Keratinocyte (primary cell): ENCODE data around the gene NAXE. TPM values are rescaled to one million over a fixed set of nuclear protein-coding genes. Genes with fewer than 3 reads are reported as not detected.

ENCODE experiments used
- DNase-seq: peaks from one replicate; pipeline ENCODE4 v3.0.0-alpha.2; 2011; ENCODE audit warnings: low read depth, missing footprints, low spot score
- FAIRE-seq: peaks from 2 replicates; lab custom pipeline; 2011; peaks lifted over from hg19 to GRCh38; lab: Jason Lieb, UNC
- H2AFZ ChIP-seq: 2 replicates; pipeline ENCODE4 v1.6.0; 2012; ENCODE audit warnings: low read length, control low read depth, inconsistent platforms; ENCODE audit not compliant: control insufficient read depth
- H3K27ac ChIP-seq: 2 replicates; pipeline ENCODE4 v1.5.1; 2011; ENCODE audit warnings: low read length; ENCODE audit not compliant: control insufficient read depth, insufficient read depth
- H3K27me3 ChIP-seq: 3 replicates; pipeline ENCODE4 v1.6.0; 2011; ENCODE audit warnings: low read length; ENCODE audit not compliant: control insufficient read depth, insufficient read depth; ENCODE audit errors: extremely low read depth
- H3K36me3 ChIP-seq, 2 experiments: 2 replicates in 1 of 2; 3 replicates in 1 of 2; pipeline ENCODE4 v1.5.1; 2011; ENCODE audit warnings: low read length in 2 of 2, mild to moderate bottlenecking in 1 of 2; ENCODE audit not compliant: control insufficient read depth in 2 of 2, insufficient read depth in 2 of 2; ENCODE audit errors: extremely low read depth in 1 of 2
- H3K4me1 ChIP-seq: 3 replicates; pipeline ENCODE4 v1.5.1; 2011; ENCODE audit warnings: low read length; ENCODE audit not compliant: control insufficient read depth, insufficient read depth; ENCODE audit errors: extremely low read depth
- H3K4me2 ChIP-seq: 3 replicates; pipeline ENCODE4 v1.6.0; 2011; ENCODE audit warnings: low read depth, low read length; ENCODE audit not compliant: control insufficient read depth, insufficient read depth; ENCODE audit errors: extremely low read depth
- H3K4me3 ChIP-seq, 3 experiments: fragments of 200-600 bp in 1 of 3; sonication (generic) in 1 of 3; 2 replicates in 2 of 3; 3 replicates in 1 of 3; pipeline ENCODE4 v1.5.1; 2011 to 2016; ENCODE audit warnings: low read length in 3 of 3, mild to moderate bottlenecking in 3 of 3, control low read depth in 2 of 3, inconsistent platforms in 1 of 3, low read depth in 1 of 3, mixed read lengths in 1 of 3, mixed run types in 1 of 3, moderate library complexity in 1 of 3; ENCODE audit not compliant: control insufficient read depth in 2 of 3, insufficient read depth in 2 of 3; ENCODE audit errors: extremely low read depth in 1 of 3
- H3K79me2 ChIP-seq: 2 replicates; pipeline ENCODE4 v1.6.0; 2012; ENCODE audit warnings: low read length; ENCODE audit not compliant: control insufficient read depth, insufficient read depth
- H3K9ac ChIP-seq: 3 replicates; pipeline ENCODE4 v1.6.0; 2011; ENCODE audit warnings: low read length; ENCODE audit not compliant: control insufficient read depth, insufficient read depth; ENCODE audit errors: extremely low read depth
- H3K9me1 ChIP-seq: 3 replicates; pipeline ENCODE4 v1.6.0; 2011; ENCODE audit warnings: low read length; ENCODE audit not compliant: control insufficient read depth, insufficient read depth; ENCODE audit errors: extremely low read depth
- H3K9me3 ChIP-seq: 2 replicates; pipeline ENCODE4 v1.5.1; 2012; ENCODE audit warnings: low read depth, low read length; ENCODE audit not compliant: control insufficient read depth
- H4K20me1 ChIP-seq: 3 replicates; pipeline ENCODE4 v1.6.0; 2011; ENCODE audit warnings: low read length; ENCODE audit not compliant: control insufficient read depth, insufficient read depth; ENCODE audit errors: extremely low read depth
- EZH2 ChIP-seq: IDR thresholded peaks from one replicate; pipeline ENCODE4 v1.6.1; 2012; ENCODE audit warnings: inconsistent platforms, mild to moderate bottlenecking, low read length, moderate library complexity
- dilution Hi-C: fragments of 300-500 bp; cut with MboI; formaldehyde crosslinking; loops from one replicate; pipeline ENCODE4 v1.7.0; 2020; ENCODE audit warnings: low sequenced_read_pairs; ENCODE audit not compliant: extremely low pct_ligation_motif_present
- polyA plus RNA-seq, 5 experiments: library from polyadenylated mRNA; depleted of rRNA in 3 of 5; stranded (reverse) in 3 of 5; stranded (forward) in 1 of 5; unstranded in 1 of 5; fragments of >200 nt; gene quantifications; 1 replicate in 1 of 5; 2 replicates in 3 of 5; 3 replicates in 1 of 5; pipeline versions ENCODE4 v1.2.1 to v1.2.3, GENCODE V29; 2011 to 2012; ENCODE audit warnings: missing spikeins in 2 of 5, low read depth in 1 of 5, low replicate concordance in 1 of 5
- TF ChIP-seq, protein P1 (sequence below), 3 experiments: IDR thresholded peaks in 1 of 3; conservative IDR thresholded peaks in 1 of 3; optimal IDR thresholded peaks in 1 of 3; 2 replicates in 2 of 3; 3 replicates in 1 of 3; pipeline versions ENCODE3 to v1.5.1; 2011; ENCODE audit warnings: low read length in 3 of 3, mild to moderate bottlenecking in 3 of 3, moderate library complexity in 2 of 3, control low read depth in 1 of 3, inconsistent platforms in 1 of 3; ENCODE audit not compliant: insufficient read depth in 2 of 3; ENCODE audit errors: extremely low read depth in 1 of 3

Gene NAXE
- polyA plus RNA-seq, 1 donor (not counting 4 experiments of a cell fraction or from before 2014, with no cell fraction given): 74.7 TPM

- Histone ChIP-seq H3K4me2 (no peak overlapping the region), H3K27me3 (peaks cover 21% of the 10 kb centered on the region), H3K9me3 (no peaks in the 10 kb centered on the region), H3K9me1 (no peaks in the 10 kb centered on the region), H3K4me1 (no peaks in the 10 kb centered on the region), H4K20me1 (no peaks in the 10 kb centered on the region), H3K79me2 (no peaks in the 10 kb centered on the region), H3K9ac (no peak overlapping the region), H3K36me3 (no peaks in the 10 kb centered on the region), H2AFZ (no peak overlapping the region), H3K27ac (no peak overlapping the region), H3K4me3 (no peak overlapping the region)
- TF ChIP-seq, protein P1, sequence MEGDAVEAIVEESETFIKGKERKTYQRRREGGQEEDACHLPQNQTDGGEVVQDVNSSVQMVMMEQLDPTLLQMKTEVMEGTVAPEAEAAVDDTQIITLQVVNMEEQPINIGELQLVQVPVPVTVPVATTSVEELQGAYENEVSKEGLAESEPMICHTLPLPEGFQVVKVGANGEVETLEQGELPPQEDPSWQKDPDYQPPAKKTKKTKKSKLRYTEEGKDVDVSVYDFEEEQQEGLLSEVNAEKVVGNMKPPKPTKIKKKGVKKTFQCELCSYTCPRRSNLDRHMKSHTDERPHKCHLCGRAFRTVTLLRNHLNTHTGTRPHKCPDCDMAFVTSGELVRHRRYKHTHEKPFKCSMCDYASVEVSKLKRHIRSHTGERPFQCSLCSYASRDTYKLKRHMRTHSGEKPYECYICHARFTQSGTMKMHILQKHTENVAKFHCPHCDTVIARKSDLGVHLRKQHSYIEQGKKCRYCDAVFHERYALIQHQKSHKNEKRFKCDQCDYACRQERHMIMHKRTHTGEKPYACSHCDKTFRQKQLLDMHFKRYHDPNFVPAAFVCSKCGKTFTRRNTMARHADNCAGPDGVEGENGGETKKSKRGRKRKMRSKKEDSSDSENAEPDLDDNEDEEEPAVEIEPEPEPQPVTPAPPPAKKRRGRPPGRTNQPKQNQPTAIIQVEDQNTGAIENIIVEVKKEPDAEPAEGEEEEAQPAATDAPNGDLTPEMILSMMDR (optimal IDR thresholded peaks at IDR 0.05 in 1 of 3, IDR thresholded peaks at IDR 0.05 in 1 of 3, conservative IDR thresholded peaks at IDR 0.05 in 1 of 3; ENCODE audit: extremely low read depth in 1 of 3, insufficient read depth in 2 of 3, low read length in 3 of 3): no peak
- TF ChIP-seq EZH2: no peak
- dilution Hi-C loops: no loop called here
- DNase-seq: no peak
- no peak for FAIRE-seq
These were observed 24.9 kb downstream of the NAXE start for GRCh38 chr1:156616463-156616862.

DNA sequence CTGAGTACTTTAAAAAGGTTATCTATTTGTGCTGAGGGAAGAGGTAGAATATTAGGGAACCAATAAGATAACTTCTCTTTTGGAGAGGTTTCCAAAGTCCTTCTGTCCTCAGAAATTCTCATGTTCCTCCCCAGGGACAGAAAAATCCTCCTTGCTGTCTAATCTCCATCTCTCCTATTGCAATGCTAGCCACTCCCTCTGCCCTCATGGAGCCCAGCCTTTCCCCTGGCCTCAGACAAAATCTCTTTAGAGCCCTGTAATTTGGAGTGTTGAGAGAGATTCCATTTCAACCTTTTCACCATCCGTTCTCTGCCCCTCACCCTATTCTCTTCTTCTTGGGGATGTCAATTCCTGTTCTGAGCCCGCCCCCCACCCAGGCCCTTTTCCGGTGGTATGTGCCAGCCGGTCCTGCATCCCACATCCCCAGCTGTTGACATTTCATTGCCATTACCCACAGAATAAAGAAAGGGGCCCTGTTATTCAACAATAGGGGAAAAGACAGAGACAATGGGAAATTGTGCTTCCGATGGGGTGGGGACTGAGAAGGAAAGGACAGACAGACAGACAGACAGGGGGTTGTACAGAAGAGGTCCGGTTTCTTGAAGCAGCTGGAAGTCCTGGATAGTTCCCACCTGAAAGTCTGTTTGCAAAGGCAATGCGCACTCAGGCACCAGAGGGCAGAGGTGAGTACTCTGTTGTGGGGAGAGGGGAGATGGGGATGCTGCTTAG is 27.4 kb downstream of the NAXE start, which contains the start of gene HAPLN2:
HAPLN2 (plus strand) TSS at position 563 of the 729 bp plus-strand sequence. CDS start 4,076 bp downstream, outside the sequence.
- no peaks in the 10 kb centered on the region for H3K4me1 ChIP-seq
- no peaks in the 10 kb centered on the region for H3K9me1 ChIP-seq
- no peak within 1 kb of the TSS for H3K9ac ChIP-seq
- no peak within 1 kb of the TSS for H3K27ac ChIP-seq
- H3K27me3 ChIP-seq: peaks cover 32% of the 10 kb centered on the region
- no peak within 1 kb of the TSS for H2AFZ ChIP-seq
- H3K9me3 ChIP-seq: no peaks in the 10 kb centered on the region
- no peak within 1 kb of the TSS for H3K4me3 ChIP-seq
- no peaks in the 10 kb centered on the region for H4K20me1 ChIP-seq
- H3K36me3 ChIP-seq: no peaks in the 10 kb centered on the region
- dilution Hi-C loops: no loop called here
- H3K79me2 ChIP-seq: no peaks in the 10 kb centered on the region
- TF ChIP-seq, protein P1 (optimal IDR thresholded peaks at IDR 0.05 in 1 of 3, IDR thresholded peaks at IDR 0.05 in 1 of 3, conservative IDR thresholded peaks at IDR 0.05 in 1 of 3; ENCODE audit: extremely low read depth in 1 of 3, insufficient read depth in 2 of 3, low read length in 3 of 3): peak; percentile 60 to 73 (median 72)
- TF ChIP-seq EZH2: no peak
- no peak for FAIRE-seq
- H3K4me2 ChIP-seq: no peak within 1 kb of the TSS
- DNase-seq: no peak
